ENCODE measurements around the gene ZNF300. TPM values are rescaled to one million over a fixed set of nuclear protein-coding genes. Genes with fewer than 3 reads are reported as not detected.
"Not testable (repeated sequence)": the region's sequence is repeated elsewhere in the genome, so short reads cannot be mapped to it uniquely, and the experiment has no call there.

ZNF300 gene
- total RNA-seq, 1 donor = 6.5 TPM

- no peak overlapping the region for H3K4me3 ChIP-seq (ENCODE audit: insufficient read depth, low read length)
- H3K9me3 ChIP-seq (ENCODE audit: low read depth, low read length) = peaks cover 4% of the 10 kb centered on the region
- no peak for TF ChIP-seq CTCF (IDR thresholded peaks at IDR 0.05; ENCODE audit: extremely low read depth, low read depth, low read length)
- no peak overlapping the region for H3K27ac ChIP-seq (ENCODE audit: low read depth, low read length)
- H3K36me3 ChIP-seq (ENCODE audit: insufficient read depth, low read length) = no peaks in the 10 kb centered on the region
- no peak overlapping the region for H3K4me2 ChIP-seq (ENCODE audit: insufficient read depth, low read length)
- no peaks in the 10 kb centered on the region for H3K4me1 ChIP-seq (ENCODE audit: insufficient read depth, low read length)
- H4K20me1 ChIP-seq (ENCODE audit: insufficient read depth, low read length) = no peaks in the 10 kb centered on the region
- no peaks in the 10 kb centered on the region for H3K27me3 ChIP-seq (ENCODE audit: insufficient read depth, low read length)
- H3K79me2 ChIP-seq (ENCODE audit: insufficient read depth, low read length) = no peaks in the 10 kb centered on the region
- no peak overlapping the region for H2AFZ ChIP-seq (ENCODE audit: low read length)
- DNase-seq (ENCODE audit: insufficient read length, low spot score, missing footprints) = no peak
Measured at GRCh38 chr5:150879358-150879757, 25.4 kb downstream of the ZNF300 start.

- Histone ChIP-seq H3K4me1 (ENCODE audit: insufficient read depth, low read length) (no peaks in the 10 kb centered on the region), H4K20me1 (ENCODE audit: insufficient read depth, low read length) (no peaks in the 10 kb centered on the region), H3K4me3 (ENCODE audit: insufficient read depth, low read length) (no peak overlapping the region), H3K27me3 (ENCODE audit: insufficient read depth, low read length) (no peaks in the 10 kb centered on the region), H3K9me3 (ENCODE audit: low read depth, low read length) (peaks cover 2% of the 10 kb centered on the region), H3K79me2 (ENCODE audit: insufficient read depth, low read length) (no peaks in the 10 kb centered on the region), H3K27ac (ENCODE audit: low read depth, low read length) (no peak overlapping the region), H3K4me2 (ENCODE audit: insufficient read depth, low read length) (no peak overlapping the region), H3K36me3 (ENCODE audit: insufficient read depth, low read length) (no peaks in the 10 kb centered on the region), H2AFZ (ENCODE audit: low read length) (no peak overlapping the region)
- no peak for TF ChIP-seq CTCF (IDR thresholded peaks at IDR 0.05; ENCODE audit: extremely low read depth, low read depth, low read length)
- DNase-seq (ENCODE audit: insufficient read length, low spot score, missing footprints) = no peak
Measured at GRCh38 chr5:150862070-150862469, 42.7 kb downstream of the ZNF300 start.

DNA sequence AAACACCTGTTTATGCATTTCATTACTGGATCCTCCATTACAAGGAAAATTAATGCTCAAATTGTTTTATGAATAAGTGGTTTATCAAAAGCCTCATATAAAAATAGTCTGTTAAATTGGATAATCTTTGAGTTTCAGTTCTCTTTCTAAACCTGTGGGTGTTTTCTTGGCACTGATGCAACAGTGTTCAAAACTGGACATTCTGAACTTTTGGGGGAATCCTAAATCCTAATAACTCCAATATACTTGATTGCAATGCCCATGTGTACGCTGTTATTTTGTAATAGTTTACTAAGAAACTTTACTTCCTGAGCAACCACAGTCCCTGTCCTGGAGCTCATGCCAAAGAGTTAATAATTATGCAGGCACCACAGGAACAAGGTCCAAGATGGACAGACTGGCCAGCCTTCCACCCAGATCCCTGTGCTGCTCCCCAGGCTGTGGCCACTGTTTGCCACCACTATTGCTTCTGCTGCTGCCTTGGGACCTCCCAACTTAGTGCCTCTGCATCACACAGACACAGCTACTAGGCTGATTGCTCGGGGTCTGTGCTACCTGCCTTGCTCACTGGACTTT lies 44.4 kb downstream of the ZNF300 start:
- TF ChIP-seq CTCF (IDR thresholded peaks at IDR 0.05; ENCODE audit: extremely low read depth, low read depth, low read length) = no peak
- Histone ChIP-seq H3K4me2 (ENCODE audit: insufficient read depth, low read length) (no peak overlapping the region), H3K4me3 (ENCODE audit: insufficient read depth, low read length) (no peak overlapping the region), H3K79me2 (ENCODE audit: insufficient read depth, low read length) (no peaks in the 10 kb centered on the region), H3K4me1 (ENCODE audit: insufficient read depth, low read length) (no peaks in the 10 kb centered on the region), H3K27ac (ENCODE audit: low read depth, low read length) (no peak overlapping the region), H2AFZ (ENCODE audit: low read length) (no peak overlapping the region), H3K27me3 (ENCODE audit: insufficient read depth, low read length) (no peaks in the 10 kb centered on the region), H3K9me3 (ENCODE audit: low read depth, low read length) (peaks cover 2% of the 10 kb centered on the region), H3K36me3 (ENCODE audit: insufficient read depth, low read length) (no peaks in the 10 kb centered on the region), H4K20me1 (ENCODE audit: insufficient read depth, low read length) (no peaks in the 10 kb centered on the region)
- DNase-seq (ENCODE audit: insufficient read length, low spot score, missing footprints) = no peak

GRCh38 chr5:150856700-150857099 lies 48.1 kb downstream of the ZNF300 start:
- H3K4me3 ChIP-seq (ENCODE audit: insufficient read depth, low read length); H3K27ac ChIP-seq (ENCODE audit: low read depth, low read length); H3K79me2 ChIP-seq (ENCODE audit: insufficient read depth, low read length); H4K20me1 ChIP-seq (ENCODE audit: insufficient read depth, low read length); H2AFZ ChIP-seq (ENCODE audit: low read length); H3K4me1 ChIP-seq (ENCODE audit: insufficient read depth, low read length); H3K4me2 ChIP-seq (ENCODE audit: insufficient read depth, low read length); H3K9me3 ChIP-seq (ENCODE audit: low read depth, low read length); DNase-seq (ENCODE audit: insufficient read length, low spot score, missing footprints); H3K36me3 ChIP-seq (ENCODE audit: insufficient read depth, low read length); H3K27me3 ChIP-seq (ENCODE audit: insufficient read depth, low read length): not testable (repeated sequence)

Measured in osteoblast (primary cell).